ACHN (cell line): ENCODE data around the gene PDE4D.
A peak's percentile ranks its signal among the peaks of the same experiment; 100 is the strongest.
"Not testable (repeated sequence)": the region's sequence is repeated elsewhere in the genome, so short reads cannot be mapped to it uniquely, and the experiment has no call there.

ENCODE experiments used
- DNase-seq: peaks from one replicate; pipeline ENCODE4 v3.0.0-alpha.2; 2015
- in situ Hi-C: cut with HindIII; loops from 2 replicates; pipeline ENCODE4 v1.10.0; 2017; ENCODE audit warnings: low sequenced_read_pairs, low pct_ligation_motif_present, low pct_unique_long_range_greater_than_20kb

PDE4D gene

DNA sequence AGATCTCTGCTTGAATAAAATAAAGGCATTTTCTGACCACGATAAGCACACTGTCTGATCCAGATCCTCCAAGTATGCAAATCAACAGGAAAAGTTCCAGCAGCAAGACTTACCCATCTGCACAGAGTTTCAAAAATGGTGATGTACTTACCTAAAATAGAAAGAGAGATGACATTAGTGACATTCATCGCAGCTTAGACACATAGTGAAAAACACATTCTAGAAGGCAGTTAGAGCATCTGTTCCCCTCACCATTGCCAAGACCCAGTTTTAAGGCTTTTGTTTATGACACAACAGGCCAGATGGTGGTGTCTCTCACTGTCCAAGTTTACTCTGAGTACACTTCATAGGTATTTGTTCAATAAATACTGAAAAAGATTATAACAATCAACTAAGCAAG is 207.7 kb downstream of the PDE4D start:
- DNase-seq = no peak
- in situ Hi-C loops = no loop called here

DNA sequence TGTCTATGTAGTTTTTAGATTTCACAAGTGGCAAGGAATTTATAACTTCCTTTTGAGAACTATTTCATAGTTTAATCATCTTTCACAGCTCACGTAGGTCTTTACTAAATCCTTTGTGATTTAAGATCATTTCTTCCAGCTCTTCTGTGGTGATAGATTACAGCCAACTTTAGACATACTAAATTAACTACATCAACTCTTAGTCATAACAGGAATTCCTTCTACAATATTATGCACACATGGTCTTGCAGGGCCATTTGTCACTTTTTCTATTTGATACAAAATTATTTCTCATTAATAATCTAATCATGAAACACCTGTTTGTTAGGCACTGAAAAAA is 208.4 kb downstream of the PDE4D start:
- in situ Hi-C loops = no loop called here
- DNase-seq = no peak

DNA sequence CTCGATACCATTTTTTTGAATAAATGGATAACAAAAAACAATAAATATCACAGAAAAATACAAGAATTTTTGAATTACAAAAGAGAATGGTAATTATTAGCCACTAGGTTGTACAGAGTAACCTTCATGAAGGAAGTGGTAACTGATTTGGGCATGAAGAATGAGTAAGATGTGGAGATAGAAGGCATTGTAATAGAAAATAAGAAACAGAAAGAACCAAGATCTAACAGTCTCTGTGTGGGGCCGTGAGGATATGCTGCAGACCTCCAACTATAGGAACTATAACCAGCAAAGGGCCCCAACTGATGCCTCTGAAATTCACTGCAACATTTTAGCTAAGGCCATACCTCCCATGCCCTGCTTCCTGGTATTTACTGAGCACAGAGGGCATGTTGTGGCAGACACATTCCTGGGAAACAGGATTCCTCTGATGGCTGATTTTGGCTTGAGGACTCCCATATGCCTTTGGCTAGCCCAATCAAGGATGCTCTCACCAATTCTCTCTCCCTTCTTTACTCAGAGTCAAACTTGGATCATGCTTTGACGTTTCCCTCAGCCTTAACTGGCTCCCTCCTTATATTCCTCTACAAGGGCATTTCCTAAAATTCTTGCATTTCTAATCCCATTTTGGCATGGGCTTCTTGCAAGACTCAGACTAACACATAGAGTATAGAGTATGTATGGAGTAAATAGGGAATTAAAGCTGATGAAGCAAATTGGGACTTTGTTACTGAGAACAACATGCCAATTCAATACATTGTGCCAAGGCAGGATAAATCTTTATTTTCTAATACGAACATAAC is 208.9 kb downstream of the PDE4D start:
- no peak for DNase-seq
- in situ Hi-C loops = no loop called here

DNA sequence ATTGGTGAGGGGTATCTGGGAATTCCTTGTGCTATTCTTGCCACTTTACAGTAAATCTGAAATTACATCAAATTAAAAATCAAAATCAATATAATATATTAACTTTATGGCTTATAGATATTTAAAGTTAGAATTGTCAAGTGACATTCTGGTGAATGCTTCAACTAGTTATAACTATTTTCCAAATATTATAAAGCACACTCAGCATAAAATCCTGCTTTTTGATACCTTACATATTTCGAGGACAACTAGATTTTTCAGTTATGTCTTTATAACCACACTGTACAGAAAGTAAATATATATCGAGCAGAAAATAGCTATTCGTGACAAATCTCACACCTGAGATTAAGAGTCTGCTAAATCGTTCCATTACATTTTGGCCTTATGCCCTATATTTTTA is 210.2 kb downstream of the PDE4D start:
- in situ Hi-C loops = no loop called here
- no peak for DNase-seq

DNA sequence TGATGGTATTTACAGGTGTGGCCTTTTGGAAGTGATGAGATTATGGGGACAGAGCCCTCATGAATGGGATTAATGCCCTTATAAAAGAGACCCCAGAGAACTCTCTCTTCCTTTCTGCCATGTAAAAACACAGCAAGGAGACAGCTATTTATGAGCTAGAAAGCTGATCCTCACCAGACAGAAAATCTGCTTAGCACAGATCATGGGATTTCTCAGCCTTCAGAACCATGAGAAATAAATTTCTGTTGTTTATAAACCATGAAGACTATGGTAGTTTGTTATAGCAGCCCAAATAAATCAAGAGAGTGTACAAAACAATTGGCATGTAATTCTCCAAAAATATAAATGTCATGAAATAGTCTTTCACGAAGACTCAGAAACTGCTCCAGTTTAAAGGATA is 211.0 kb downstream of the PDE4D start:
- no peak for DNase-seq
- in situ Hi-C loops = no loop called here

DNA sequence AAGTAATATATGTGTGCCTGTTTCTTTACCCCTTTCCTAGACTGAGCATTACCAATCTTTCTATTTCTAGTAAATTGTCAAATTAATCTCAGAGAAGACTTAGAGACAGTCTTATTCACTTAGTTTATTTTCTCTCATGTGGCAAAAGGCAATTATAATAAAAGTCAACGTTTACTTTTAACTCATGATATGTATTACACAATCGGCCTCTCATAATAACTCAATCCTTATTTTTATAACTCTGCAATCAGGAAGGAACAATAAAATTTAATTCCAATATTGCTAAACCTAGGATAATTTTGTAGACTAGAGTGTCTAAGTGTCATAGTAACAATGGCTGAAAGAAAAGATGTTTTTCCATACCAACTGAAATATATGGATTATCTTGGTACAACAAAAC is 214.6 kb downstream of the PDE4D start:
- in situ Hi-C loops = no loop called here
- DNase-seq = no peak

DNA sequence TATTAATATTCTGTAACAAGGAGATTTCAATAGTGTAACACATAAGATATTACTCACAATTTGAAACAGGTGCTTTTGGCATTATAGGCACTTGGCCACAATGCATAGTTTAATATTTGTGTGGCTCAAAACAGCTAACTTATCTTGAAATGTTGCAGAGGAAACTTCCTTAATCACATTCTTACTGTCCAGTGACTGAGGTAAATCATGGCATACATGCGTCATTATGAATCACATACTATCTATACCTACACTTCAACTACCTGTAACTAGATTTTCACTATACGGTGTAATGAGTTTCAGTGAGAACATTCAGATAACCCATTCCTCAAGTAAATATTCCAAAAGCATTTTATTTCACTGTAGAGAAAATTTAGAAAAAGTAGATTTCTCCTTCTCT is 218.8 kb downstream of the PDE4D start:
- in situ Hi-C loops = loop anchor here (25.0 kb wide), 1 partner anchor 162 kb away; no protein-coding TSS in a partner anchor
- no peak for DNase-seq

DNA sequence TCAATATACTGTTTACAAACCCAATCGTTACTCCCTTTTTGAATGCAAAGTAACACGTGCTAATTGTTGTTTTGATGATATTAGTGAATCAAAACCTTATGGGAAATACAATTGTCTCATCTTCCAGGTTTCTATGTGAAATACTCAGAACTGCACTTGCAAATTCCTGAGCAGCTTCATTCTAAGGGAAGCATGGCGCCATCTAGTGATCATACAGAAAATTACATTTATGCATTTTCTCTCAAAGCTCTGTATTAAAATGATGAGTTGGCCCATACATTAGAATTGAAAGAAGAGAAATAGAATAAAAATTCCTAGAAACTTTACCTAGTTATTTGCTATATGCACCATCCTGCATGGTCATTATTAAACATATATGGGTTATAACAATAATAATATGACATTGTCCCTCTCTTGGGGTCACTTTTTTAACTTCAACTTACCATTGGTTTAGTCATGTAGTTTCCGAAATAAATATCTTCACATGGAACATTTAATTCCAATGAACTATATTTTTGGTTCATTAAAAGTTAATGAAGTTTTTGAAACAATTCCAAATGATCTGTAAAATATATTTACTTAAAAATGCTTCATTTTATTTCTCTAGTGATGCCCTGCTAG is 220.0 kb downstream of the PDE4D start:
- in situ Hi-C loops = loop anchor here (25.0 kb wide), 1 partner anchor 161 kb away; no protein-coding TSS in a partner anchor
- peak; percentile 60 for DNase-seq

DNA sequence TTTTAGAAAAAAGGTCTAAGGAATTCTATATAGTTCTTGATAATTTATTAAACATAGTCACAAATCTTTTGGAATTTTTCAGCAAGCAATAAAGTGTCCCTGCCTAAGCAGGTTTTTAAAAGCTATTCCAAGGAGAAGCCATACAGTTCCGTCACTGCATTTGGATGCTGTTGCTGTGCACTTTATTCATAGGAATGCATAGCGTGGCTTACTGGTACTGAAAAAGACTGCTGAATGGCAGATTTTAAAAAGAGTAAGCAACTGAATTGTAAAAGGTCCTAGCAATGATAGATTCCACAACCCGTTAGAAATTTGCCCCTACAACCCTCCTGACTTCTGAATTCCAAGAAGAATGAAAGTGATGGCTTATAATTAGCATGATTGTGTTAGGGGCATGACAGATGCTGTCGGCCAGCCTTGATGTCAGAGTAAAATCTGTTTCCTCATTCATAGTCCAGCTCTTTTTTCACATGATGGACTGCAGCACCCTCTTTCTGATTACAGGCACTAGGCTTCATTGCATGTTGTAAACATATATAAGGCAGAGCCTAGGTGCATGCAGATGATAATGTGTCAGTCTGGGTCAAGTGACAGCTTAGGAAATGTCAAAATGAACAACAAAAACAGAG is 227.0 kb downstream of the PDE4D start:
- no peak for DNase-seq
- in situ Hi-C loops = loop anchor here (25.0 kb wide), 1 partner anchor 154 kb away; no protein-coding TSS in a partner anchor

DNA sequence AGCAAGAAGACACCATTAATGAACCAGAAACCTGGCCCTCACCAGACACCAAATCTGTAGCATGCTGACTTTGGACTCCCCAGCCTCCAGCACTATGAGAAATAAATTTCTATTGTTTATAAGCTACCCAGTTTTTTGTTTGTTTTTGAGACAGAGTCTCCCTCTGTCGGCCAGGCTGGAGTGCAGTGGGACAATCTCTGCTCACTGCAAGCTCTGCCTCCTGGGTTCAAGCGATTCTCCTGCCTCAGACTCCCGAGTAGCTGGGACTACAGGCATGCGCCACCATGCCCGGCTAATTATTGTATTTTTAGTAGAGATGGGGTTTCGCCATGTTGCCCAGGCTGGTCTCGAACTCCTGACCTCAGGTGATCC is 227.7 kb downstream of the PDE4D start:
- DNase-seq = not testable (repeated sequence)
- in situ Hi-C loops = loop anchor here (25.0 kb wide), 1 partner anchor 154 kb away; no protein-coding TSS in a partner anchor

DNA sequence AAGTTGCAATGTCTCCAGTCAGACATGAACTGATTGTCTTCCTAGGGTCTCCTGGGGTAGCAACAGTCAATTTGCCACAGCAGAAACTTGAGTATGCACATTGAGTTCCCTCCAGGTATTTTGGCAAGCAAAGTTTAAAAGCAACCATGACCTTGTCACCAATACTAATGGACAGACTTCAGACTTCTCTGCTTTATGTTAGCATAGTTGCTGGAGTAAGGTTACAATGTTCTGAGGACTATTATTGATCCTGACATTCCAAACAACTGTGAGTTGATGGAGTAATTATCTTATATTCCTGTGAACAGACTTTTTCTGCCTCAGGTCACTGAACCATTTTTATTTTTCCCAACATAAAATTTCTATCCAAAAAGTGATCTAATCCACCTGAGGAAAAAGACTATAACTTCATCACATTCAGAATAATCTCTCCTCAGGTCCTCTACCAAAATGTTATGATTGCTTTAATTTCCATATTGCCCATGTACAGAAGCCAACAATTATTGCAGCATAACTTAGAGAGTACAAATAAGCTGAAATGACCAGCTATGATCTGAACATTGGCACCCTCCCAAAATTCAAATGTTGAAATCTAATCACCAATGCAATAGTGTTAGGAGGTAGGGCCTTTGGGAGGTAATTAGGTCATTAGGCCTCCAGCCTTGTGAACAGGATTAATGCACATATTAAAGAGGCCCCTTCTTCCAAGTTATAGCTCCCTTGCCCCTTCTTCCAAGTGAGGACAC is 228.3 kb downstream of the PDE4D start:
- in situ Hi-C loops = loop anchor here (25.0 kb wide), 1 partner anchor 153 kb away; no protein-coding TSS in a partner anchor
- no peak for DNase-seq

DNA sequence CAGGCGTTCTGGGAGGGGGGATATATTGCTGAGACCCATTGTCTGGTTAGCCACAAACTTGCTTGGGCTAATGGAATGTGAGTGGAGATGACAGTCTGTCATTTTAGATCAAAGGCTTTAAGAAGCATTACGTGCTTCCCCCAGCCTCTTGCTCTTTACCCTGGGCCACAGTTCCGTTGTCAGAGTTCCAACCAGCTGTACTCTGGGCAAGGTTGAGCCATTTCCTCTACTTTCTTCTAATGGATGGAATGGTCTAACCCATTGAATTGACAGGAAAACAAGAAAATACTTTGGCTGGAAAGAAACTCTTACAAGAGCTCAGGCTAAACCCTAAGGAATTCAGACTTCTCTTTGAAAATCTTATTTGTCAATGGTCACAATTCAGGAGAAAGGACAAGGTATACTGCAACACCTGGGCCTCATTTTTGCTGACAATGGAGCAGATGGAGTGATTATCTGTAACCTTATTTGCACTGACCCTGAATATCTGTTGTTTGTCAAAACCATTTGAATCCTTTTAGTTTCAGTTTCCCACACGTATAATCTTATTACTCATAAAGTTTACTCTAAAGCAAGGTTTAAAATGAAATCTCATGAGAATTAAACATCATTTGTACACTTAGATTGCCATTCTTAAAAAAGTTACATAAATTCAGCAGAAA is 231.4 kb downstream of the PDE4D start:
- in situ Hi-C loops = loop anchor here (25.0 kb wide), 1 partner anchor 150 kb away; no protein-coding TSS in a partner anchor
- DNase-seq = peak; percentile 15

DNA sequence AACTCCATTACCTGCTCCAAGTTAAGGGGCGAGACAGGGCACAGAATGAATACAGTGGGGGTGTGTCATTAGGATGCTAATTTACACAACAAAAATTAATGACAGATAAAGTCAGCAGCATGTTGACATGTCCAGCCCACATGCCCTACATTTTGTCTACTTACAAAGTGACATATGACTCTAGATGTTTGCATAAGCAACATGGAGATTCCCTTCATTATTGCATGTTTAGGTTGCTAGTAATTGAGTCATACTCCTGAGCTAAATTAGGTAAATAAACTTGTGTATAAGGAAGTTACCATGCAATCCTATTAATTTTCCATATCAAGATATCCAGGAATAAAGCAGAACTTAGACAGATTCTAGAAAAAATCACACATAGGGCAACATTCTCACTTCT is 232.2 kb downstream of the PDE4D start:
- no peak for DNase-seq
- in situ Hi-C loops = loop anchor here (25.0 kb wide), 1 partner anchor 149 kb away; no protein-coding TSS in a partner anchor

DNA sequence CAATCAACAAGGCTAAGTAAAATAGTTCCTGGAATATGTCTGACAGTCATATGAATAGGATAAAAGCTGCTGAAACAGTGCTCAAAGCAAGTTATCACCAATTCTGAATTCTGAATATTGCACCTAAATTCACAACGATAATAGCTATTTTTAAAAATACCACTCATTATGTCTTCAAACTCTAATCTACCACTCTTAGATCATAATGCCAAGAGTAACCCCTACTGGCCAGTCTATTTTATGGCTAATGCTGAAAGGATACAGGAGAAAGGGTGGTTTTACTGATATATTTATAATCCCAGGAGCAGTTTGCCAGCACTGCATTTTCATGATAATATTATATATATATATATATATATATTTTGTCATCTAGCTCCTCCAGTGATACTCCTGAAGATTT is 232.8 kb downstream of the PDE4D start:
- in situ Hi-C loops = loop anchor here (25.0 kb wide), 1 partner anchor 148 kb away; no protein-coding TSS in a partner anchor
- DNase-seq = peak; percentile 61

DNA sequence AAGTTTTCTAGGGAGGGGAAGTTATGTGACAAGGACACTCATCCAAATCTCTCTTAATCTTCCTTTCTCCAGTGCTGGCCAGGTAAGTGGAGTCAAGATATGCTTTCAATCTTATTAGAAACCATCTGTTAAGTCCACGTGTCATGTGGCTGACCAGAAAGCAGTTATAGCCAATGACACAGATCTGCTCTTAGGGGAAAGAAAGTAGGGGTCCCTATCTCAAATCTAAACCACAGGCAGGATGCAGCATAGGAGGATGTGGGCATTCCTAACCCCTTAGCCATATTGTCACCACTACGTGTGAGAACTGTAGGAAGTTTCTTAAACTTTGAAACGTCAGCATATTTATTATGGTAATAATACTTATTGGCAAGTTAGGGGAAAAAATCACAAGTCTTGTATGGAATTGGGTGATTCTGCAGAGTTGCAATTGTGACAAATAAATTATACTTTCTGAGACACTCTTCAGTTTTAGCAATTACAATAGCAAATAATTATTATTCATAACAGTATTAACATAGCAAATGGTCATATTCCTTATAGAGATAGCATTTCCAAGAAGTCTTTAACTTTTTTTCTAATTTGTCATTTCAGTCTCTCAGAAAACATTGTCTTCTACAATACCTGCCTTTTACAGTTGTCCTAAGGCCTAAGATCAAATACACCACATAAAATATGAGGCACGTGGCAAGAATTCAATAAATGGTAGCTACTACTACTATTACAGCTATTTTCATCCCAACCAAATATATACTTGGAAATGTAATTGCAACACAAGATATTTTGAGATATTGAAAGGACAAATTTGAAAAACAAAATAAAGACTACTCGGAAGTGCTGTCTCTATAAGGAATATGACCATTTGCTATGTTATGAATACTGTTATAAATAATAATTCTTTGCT is 236.9 kb downstream of the PDE4D start:
- no peak for DNase-seq
- in situ Hi-C loops = loop anchor here (25.0 kb wide), 1 partner anchor 144 kb away; no protein-coding TSS in a partner anchor

DNA sequence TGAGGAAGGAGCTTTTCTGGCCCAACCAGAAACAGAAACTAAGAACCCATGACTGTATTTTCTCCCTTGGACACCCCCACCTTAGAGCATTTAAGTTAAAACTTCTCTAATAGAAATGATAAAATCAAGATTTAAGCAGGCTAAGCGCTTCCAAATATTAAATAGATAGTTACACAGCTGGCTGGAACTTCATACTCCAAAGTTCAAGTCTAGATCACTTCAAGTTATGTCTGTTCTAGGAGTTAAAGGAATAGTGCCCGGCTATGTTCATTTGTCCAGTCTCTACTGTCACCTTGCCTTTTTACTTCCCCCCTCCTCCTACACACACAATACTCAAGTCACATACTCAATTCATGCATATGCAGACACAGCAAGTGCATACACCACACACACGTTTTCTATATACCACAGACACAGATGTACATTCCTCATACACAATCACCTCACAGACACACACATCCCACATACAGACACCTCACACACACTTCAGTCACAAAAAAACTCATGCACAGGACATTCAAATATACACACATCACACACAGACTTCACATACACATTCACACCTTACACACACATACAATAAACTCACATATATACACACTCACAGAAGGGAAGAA is 237.7 kb downstream of the PDE4D start:
- DNase-seq = no peak
- in situ Hi-C loops = loop anchor here (25.0 kb wide), 1 partner anchor 144 kb away; no protein-coding TSS in a partner anchor

DNA sequence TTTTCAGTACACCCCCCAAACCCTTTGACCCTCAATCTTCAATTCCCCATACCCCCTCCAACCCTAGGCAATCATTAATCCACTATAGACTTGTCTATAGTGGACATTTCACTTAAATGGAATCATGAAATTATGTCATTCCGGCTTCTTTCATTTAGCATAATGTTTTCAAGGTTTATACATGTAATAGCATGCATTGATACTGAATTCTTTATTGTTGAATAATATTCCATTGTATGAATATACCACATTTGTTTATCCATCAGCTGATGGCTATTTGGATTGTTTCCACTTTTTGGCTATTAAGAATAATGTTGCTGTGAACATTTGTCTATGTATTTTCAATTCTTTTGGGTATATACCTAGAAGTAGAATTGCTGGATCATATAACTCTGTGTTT is 238.8 kb downstream of the PDE4D start:
- no peak for DNase-seq
- in situ Hi-C loops = loop anchor here (25.0 kb wide), 1 partner anchor 142 kb away; no protein-coding TSS in a partner anchor
